Measurements from ENCODE around the gene ATXN2L. TPM values are rescaled to one million over a fixed set of nuclear protein-coding genes. Genes with fewer than 3 reads are reported as not detected.

ATXN2L gene
- total RNA-seq, 2 experiments from 2014 or later: 109 to 451 TPM

DNA sequence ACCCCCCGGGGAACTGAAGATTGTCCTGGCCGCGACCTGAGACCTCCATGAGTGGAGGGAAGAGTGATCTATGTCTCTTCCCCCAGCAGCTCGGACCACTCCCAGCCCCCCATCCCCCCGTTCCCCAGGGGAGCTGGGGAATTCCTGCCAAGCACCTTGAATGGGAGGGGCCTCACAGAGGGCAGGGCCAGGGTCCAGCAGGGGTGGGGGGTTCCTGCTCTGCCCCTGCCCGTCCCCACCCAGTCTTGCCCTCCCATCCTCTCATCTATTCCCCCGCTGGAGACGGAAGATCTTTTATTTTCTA, 13.9 kb downstream of the ATXN2L start:
- peaks cover 91% of the 10 kb centered on the region for H3K36me3 ChIP-seq (ENCODE audit: insufficient read depth, low read length)
- TF ChIP-seq CTCF (conservative IDR thresholded peaks at IDR 0.05; ENCODE audit: low read length) (no peak), EZH2phosphoT487 (IDR thresholded peaks at IDR 0.05; ENCODE audit: borderline replicate concordance, low read depth, low read length) (no peak)
- H2AFZ ChIP-seq (ENCODE audit: low read length): no peak overlapping the region
- no peaks in the 10 kb centered on the region for H3K9me2 ChIP-seq (ENCODE audit: insufficient read depth, low read length)
- H4K20me1 ChIP-seq (ENCODE audit: insufficient read depth, low read length): no peaks in the 10 kb centered on the region
- DNase-seq (ENCODE audit: low spot score): no peak
- H3K79me2 ChIP-seq (ENCODE audit: insufficient read depth, low read depth, low read length): no peaks in the 10 kb centered on the region
- H3K4me2 ChIP-seq (ENCODE audit: low read length): no peak overlapping the region
- no peak overlapping the region for H3K4me3 ChIP-seq (ENCODE audit: low read depth, low read length, poor library complexity, severe bottlenecking)
- H3K4me1 ChIP-seq (ENCODE audit: insufficient read depth, low read length, poor library complexity, severe bottlenecking): no peaks in the 10 kb centered on the region
- POLR2A ChIA-PET: no interaction called here
- H3K27ac ChIP-seq (ENCODE audit: low read depth, low read length, poor library complexity, severe bottlenecking): no peak overlapping the region
- no peaks in the 10 kb centered on the region for H3K9me3 ChIP-seq (ENCODE audit: low read length)
- CTCF ChIA-PET (ENCODE audit: unreplicated experiment): no interaction called here
- TSS peak; percentile 67 for BruUV-seq (replicated peaks)
- intact Hi-C loops (cut with micrococcal nuclease; ENCODE audit: unreplicated experiment): no loop called here

DNA sequence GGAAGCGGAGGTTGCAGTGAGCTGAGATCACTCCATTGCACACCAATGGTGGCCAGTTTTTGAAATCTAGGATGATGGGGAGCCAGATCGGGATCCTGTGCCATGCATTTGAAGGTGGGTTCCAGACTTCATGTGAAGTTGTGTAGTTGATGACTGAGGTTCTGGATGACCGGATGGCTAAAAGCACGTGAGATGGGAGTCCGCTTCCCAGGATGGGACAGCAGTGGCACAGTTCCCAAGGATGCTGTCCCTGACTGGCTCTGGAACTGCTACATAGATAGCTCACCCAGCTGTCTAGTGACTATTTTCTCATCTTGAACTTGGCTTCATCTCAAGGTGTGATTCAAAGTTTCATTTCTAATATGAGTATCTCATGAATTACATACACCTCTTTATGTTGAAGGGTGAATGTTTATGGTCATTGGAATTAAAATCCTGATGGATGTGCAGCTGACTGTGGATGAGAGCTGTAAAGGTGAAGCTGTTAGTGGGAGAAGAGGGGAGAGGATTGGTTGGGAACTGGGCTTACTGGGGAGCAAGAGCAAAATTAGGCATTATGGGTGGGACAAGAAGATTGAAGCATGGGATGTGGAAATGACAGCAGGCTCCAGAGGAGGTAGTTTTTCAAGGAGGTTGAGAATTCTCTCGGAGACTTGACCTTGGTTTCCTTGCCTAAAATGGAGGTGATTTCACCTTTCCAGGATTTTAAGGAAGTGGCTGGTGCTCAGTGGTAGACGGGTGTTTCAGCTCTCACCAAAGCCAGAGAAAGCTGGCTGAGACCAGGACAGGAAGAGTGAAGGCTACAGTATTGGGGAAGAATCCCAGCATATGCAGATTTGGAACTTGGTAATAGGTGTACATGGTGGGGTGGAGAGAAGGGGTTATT, 15.1 kb downstream of the ATXN2L start:
- no peaks in the 10 kb centered on the region for H3K79me2 ChIP-seq (ENCODE audit: insufficient read depth, low read depth, low read length)
- ChIA-PET CTCF (ENCODE audit: unreplicated experiment) (no interaction called here), POLR2A (interaction anchor here (0.6 to 2.1 kb wide), 2 partner anchors 10 to 357 kb away, joined by 4 to 10 read pairs; no protein-coding TSS in a partner anchor)
- peaks cover 91% of the 10 kb centered on the region for H3K36me3 ChIP-seq (ENCODE audit: insufficient read depth, low read length)
- no peak for TF ChIP-seq EZH2phosphoT487 (IDR thresholded peaks at IDR 0.05; ENCODE audit: borderline replicate concordance, low read depth, low read length)
- H3K4me1 ChIP-seq (ENCODE audit: insufficient read depth, low read length, poor library complexity, severe bottlenecking): no peaks in the 10 kb centered on the region
- DNase-seq (ENCODE audit: low spot score): no peak
- H2AFZ ChIP-seq (ENCODE audit: low read length): no peak overlapping the region
- H3K4me3 ChIP-seq (ENCODE audit: low read depth, low read length, poor library complexity, severe bottlenecking): no peak overlapping the region
- H3K9me2 ChIP-seq (ENCODE audit: insufficient read depth, low read length): no peaks in the 10 kb centered on the region
- H3K27ac ChIP-seq (ENCODE audit: low read depth, low read length, poor library complexity, severe bottlenecking): no peak overlapping the region
- H3K9me3 ChIP-seq (ENCODE audit: low read length): no peaks in the 10 kb centered on the region
- no peak overlapping the region for H3K4me2 ChIP-seq (ENCODE audit: low read length)
- H4K20me1 ChIP-seq (ENCODE audit: insufficient read depth, low read length): no peaks in the 10 kb centered on the region
- no TSS peak for BruUV-seq (replicated peaks)
- intact Hi-C loops (cut with micrococcal nuclease; ENCODE audit: unreplicated experiment): no loop called here

- H3K4me3 ChIP-seq (ENCODE audit: low read depth, low read length, poor library complexity, severe bottlenecking): no peak overlapping the region
- no peak overlapping the region for H3K4me2 ChIP-seq (ENCODE audit: low read length)
- no peaks in the 10 kb centered on the region for H3K4me1 ChIP-seq (ENCODE audit: insufficient read depth, low read length, poor library complexity, severe bottlenecking)
- H2AFZ ChIP-seq (ENCODE audit: low read length): no peak overlapping the region
- no peaks in the 10 kb centered on the region for H3K79me2 ChIP-seq (ENCODE audit: insufficient read depth, low read depth, low read length)
- H3K27ac ChIP-seq (ENCODE audit: low read depth, low read length, poor library complexity, severe bottlenecking): no peak overlapping the region
- TF ChIP-seq CTCF (conservative IDR thresholded peaks at IDR 0.05; ENCODE audit: low read length): no peak
- no peak for TF ChIP-seq EZH2phosphoT487 (IDR thresholded peaks at IDR 0.05; ENCODE audit: borderline replicate concordance, low read depth, low read length)
- BruUV-seq (replicated peaks): no TSS peak
- no peaks in the 10 kb centered on the region for H4K20me1 ChIP-seq (ENCODE audit: insufficient read depth, low read length)
- POLR2A ChIA-PET: interaction anchor here (0.6 to 2.1 kb wide), 2 partner anchors 11 to 358 kb away, joined by 4 to 10 read pairs; no protein-coding TSS in a partner anchor
- intact Hi-C loops (cut with micrococcal nuclease; ENCODE audit: unreplicated experiment): no loop called here
- peaks cover 91% of the 10 kb centered on the region for H3K36me3 ChIP-seq (ENCODE audit: insufficient read depth, low read length)
- no peak for DNase-seq (ENCODE audit: low spot score)
- CTCF ChIA-PET (ENCODE audit: unreplicated experiment): no interaction called here
- H3K9me3 ChIP-seq (ENCODE audit: low read length): no peaks in the 10 kb centered on the region
- no peaks in the 10 kb centered on the region for H3K9me2 ChIP-seq (ENCODE audit: insufficient read depth, low read length)
Observed at GRCh38 chr16:28838558-28838918, 15.7 kb downstream of the ATXN2L start.
